ENCODE measurements around the gene ULK1.
A peak's percentile ranks its signal among the peaks of the same experiment; 100 is the strongest.

The ULK1 gene

GRCh38 chr12:131896080-131896810 is 1.8 kb downstream of the ULK1 start:
- DNase-seq = peak; percentile 94 to 98
- no peak for TF ChIP-seq CTCF (IDR thresholded peaks at IDR 0.05)
- intact Hi-C loops (cut with DNase I; ENCODE audit: low total_unique reads) = loop anchor here (2.0 to 5.0 kb wide), 2 partner anchors 33 to 51 kb away; partner anchors contain the start of genes EP400 and PUS1

DNA sequence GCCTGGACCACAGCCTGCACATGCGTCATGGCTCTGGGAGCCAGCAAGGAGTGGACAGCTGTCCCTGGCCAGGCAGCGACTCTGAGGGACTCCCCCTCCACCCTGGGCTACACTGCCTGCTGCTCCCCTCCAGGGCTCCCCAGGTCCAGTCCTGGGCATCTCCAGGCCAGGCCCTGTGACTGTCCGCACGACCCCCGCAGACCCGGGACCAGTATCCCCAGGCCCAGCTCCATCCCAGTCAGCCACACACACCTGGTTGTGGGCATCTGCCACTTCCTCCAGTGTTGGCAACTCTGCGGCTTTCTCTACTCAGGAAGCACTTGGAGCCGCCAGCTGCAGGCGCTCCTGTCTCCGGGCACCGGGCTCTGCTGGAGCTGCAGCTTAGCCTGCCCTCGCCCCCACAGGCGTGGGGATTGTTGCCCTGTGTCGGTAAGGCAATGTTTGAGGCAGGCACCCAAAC is 2.4 kb downstream of the ULK1 start:
- H3K4me1 ChIP-seq = peaks cover 0 to 54% (median 28%) of the 10 kb centered on the region in 4 donors
- no peaks in the 10 kb centered on the region for H3K27me3 ChIP-seq
- H3K36me3 ChIP-seq = peaks cover 0 to 37% (median 30%) of the 10 kb centered on the region in 3 donors
- no peaks in the 10 kb centered on the region for H3K9me3 ChIP-seq
- peak overlapping the region; percentile 95 to 98 for H3K27ac ChIP-seq
- intact Hi-C loops (cut with DNase I; ENCODE audit: low total_unique reads) = loop anchor here (2.0 to 5.0 kb wide), 2 partner anchors 32 to 50 kb away; partner anchors contain the start of genes EP400 and PUS1
- peak overlapping the region; percentile 82 to 91 for H3K4me3 ChIP-seq
- DNase-seq = no peak
- no peak for TF ChIP-seq CTCF (IDR thresholded peaks at IDR 0.05)

More at GRCh38 chr12:131896080-131896810, 1.8 kb downstream of the ULK1 start:
- Histone ChIP-seq H3K27me3 (no peaks in the 10 kb centered on the region), H3K4me3 (peak overlapping the region; percentile 82 to 91), H3K27ac (peak overlapping the region; percentile 95 to 98), H3K4me1 (peaks cover 0 to 48% (median 24%) of the 10 kb centered on the region in 4 donors), H3K9me3 (no peaks in the 10 kb centered on the region), H3K36me3 (peaks cover 0 to 37% (median 30%) of the 10 kb centered on the region in 3 donors)

DNA sequence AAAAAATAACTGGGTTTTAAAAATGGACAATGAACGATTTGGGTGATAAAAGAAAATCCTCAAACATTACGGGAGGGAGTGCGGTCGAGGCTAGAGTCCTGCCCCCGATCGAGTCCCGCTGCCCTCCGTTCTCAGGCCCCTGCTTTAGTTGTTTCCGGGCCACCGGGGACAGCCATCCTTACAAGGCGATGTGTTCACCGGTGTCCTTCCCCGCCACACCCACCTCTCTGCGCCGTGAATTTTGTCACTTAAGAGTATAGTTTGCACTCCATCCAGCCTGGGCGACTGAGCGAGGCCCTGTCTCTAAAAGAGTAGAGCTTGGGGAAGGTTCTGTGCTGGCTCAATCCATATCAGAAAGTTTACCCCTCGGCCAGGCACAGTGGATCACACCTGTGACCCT is 2.9 kb downstream of the ULK1 start:
- peak overlapping the region; percentile 82 to 91 for H3K4me3 ChIP-seq
- intact Hi-C loops (cut with DNase I; ENCODE audit: low total_unique reads) = loop anchor here (2.0 to 5.0 kb wide), 2 partner anchors 32 to 50 kb away; partner anchors contain the start of genes EP400 and PUS1
- peak overlapping the region; percentile 95 to 98 for H3K27ac ChIP-seq
- no peak for DNase-seq
- H3K4me1 ChIP-seq = peaks cover 0 to 59% (median 32%) of the 10 kb centered on the region in 4 donors
- peaks cover 0 to 37% (median 30%) of the 10 kb centered on the region in 3 donors for H3K36me3 ChIP-seq
- no peaks in the 10 kb centered on the region for H3K27me3 ChIP-seq
- no peak for TF ChIP-seq CTCF (IDR thresholded peaks at IDR 0.05)
- no peaks in the 10 kb centered on the region for H3K9me3 ChIP-seq

GRCh38 chr12:131897875-131898274 is 3.5 kb downstream of the ULK1 start:
- Histone ChIP-seq H3K27me3 (no peaks in the 10 kb centered on the region), H3K4me1 (peaks cover 0 to 65% (median 38%) of the 10 kb centered on the region in 4 donors), H3K36me3 (peaks cover 0 to 40% (median 30%) of the 10 kb centered on the region in 3 donors), H3K27ac (peak overlapping the region in 1 of 2 donors; percentile 98), H3K4me3 (no peak overlapping the region), H3K9me3 (no peaks in the 10 kb centered on the region)
- no peak for DNase-seq
- intact Hi-C loops (cut with DNase I; ENCODE audit: low total_unique reads) = loop anchor here (2.0 to 5.0 kb wide), 2 partner anchors 31 to 49 kb away; partner anchors contain the start of genes EP400 and PUS1
- TF ChIP-seq CTCF (IDR thresholded peaks at IDR 0.05) = no peak

DNA sequence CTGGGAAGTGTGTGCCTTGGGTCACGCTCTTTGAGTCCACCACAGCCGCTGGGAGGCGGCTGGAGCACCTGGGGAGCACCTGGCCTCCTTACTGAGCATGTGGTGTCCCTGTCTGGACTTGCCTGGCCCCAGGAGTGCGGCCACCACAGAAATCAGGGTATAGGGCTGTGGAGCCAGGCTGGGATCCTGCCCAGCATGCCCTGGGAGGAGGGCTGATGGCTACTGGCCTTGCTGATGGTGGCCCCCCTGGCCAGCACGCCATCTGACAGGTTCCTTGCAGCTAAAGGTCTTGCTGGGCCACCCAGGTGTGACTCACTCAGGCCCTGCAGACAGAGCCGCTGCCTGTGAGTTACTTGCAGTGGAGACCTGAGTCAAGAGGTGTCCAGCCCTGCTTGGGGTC is 6.0 kb downstream of the ULK1 start:
- H3K27me3 ChIP-seq = no peaks in the 10 kb centered on the region
- no peaks in the 10 kb centered on the region for H3K9me3 ChIP-seq
- H3K4me1 ChIP-seq = peaks cover 0 to 85% (median 52%) of the 10 kb centered on the region in 4 donors
- H3K27ac ChIP-seq = no peak overlapping the region
- H3K4me3 ChIP-seq = no peak overlapping the region
- TF ChIP-seq CTCF (IDR thresholded peaks at IDR 0.05) = no peak
- no peak for DNase-seq
- H3K36me3 ChIP-seq = peaks cover 0 to 53% (median 30%) of the 10 kb centered on the region in 3 donors
- intact Hi-C loops (cut with DNase I; ENCODE audit: low total_unique reads) = no loop called here

All from tibial artery (tissue), 4 donors.